Measurements from ENCODE around the gene SLC9A2.

The SLC9A2 gene

GRCh38 chr2:102758439-102758838 is 139.1 kb downstream of the SLC9A2 start:
- no peak for TF ChIP-seq CTCF (conservative IDR thresholded peaks at IDR 0.05; ENCODE audit: low read depth, low read length)
- H3K4me3 ChIP-seq (ENCODE audit: low read depth, low read length) = no peak overlapping the region
- no peak for DNase-seq (ENCODE audit: low read depth)
